HUES64 (cell line): ENCODE data around the gene CBLC.

Experiments
- H3K27ac ChIP-seq: 2 replicates; pipeline ENCODE4 v1.7.0; 2013; ENCODE audit warnings: low read depth, low read length, inconsistent platforms
- H3K27me3 ChIP-seq: 2 replicates; pipeline ENCODE4 v1.6.1; 2013; ENCODE audit warnings: mild to moderate bottlenecking, low read length; ENCODE audit not compliant: insufficient read depth
- H3K36me3 ChIP-seq: 2 replicates; pipeline ENCODE4 v1.6.1; 2013; ENCODE audit warnings: mild to moderate bottlenecking, low read length; ENCODE audit not compliant: insufficient read depth
- H3K4me1 ChIP-seq: 2 replicates; pipeline ENCODE4 v1.6.1; 2013; ENCODE audit warnings: mild to moderate bottlenecking, low read length, moderate library complexity; ENCODE audit not compliant: insufficient read depth
- H3K4me3 ChIP-seq: 2 replicates; pipeline ENCODE4 v1.5.1; 2013; ENCODE audit warnings: mild to moderate bottlenecking, low read length, moderate library complexity
- H3K9ac ChIP-seq: 2 replicates; pipeline ENCODE4 v1.6.1; 2013; ENCODE audit warnings: mild to moderate bottlenecking, low read depth, low read length
- H3K9me3 ChIP-seq: 2 replicates; pipeline ENCODE4 v1.6.1; 2013; ENCODE audit warnings: low read depth, low read length; ENCODE audit not compliant: insufficient read depth
- WGBS: fragments of 150-250, 120-280 bp; methylation state at CpG from one replicate; pipeline ENCODE4 v1.1.7; 2013; ENCODE audit warnings: missing lambda C conversion rate; 5-methylcytosine and 5-hydroxymethylcytosine counted together

The CBLC gene

GRCh38 chr19:44814517-44814916 is 36.8 kb downstream of the CBLC start:
- no peak overlapping the region for H3K27ac ChIP-seq
- no peak overlapping the region for H3K4me3 ChIP-seq
- no peaks in the 10 kb centered on the region for H3K9me3 ChIP-seq
- H3K4me1 ChIP-seq, result peaks cover 9% of the 10 kb centered on the region
- H3K36me3 ChIP-seq, result peaks cover 30% of the 10 kb centered on the region
- WGBS, result 94% methylated on average over 17 of the region's 17 CpGs
- H3K9ac ChIP-seq, result no peak overlapping the region
- no peaks in the 10 kb centered on the region; the same call in 1 of the 2 replicates for H3K27me3 ChIP-seq

GRCh38 chr19:44816301-44816700 is 38.6 kb downstream of the CBLC start:
- H3K4me3 ChIP-seq, result no peak overlapping the region
- peaks cover 31% of the 10 kb centered on the region for H3K36me3 ChIP-seq
- H3K27ac ChIP-seq, result no peak overlapping the region
- H3K4me1 ChIP-seq, result no peaks in the 10 kb centered on the region
- H3K9ac ChIP-seq, result no peak overlapping the region
- H3K27me3 ChIP-seq, result no peaks in the 10 kb centered on the region; the same call in 1 of the 2 replicates
- no peaks in the 10 kb centered on the region for H3K9me3 ChIP-seq
- 87% methylated on average over 2 of the region's 2 CpGs for WGBS

GRCh38 chr19:44817725-44818465 is 40.2 kb downstream of the CBLC start:
- whole genome bisulfite sequencing, result 87% methylated on average over 8 of the region's 8 CpGs
- no peak overlapping the region for H3K27ac ChIP-seq

GRCh38 chr19:44818466-44819031 is 40.9 kb downstream of the CBLC start:
- H3K4me1 ChIP-seq, result no peaks in the 10 kb centered on the region
- no peak overlapping the region for H3K4me3 ChIP-seq
- no peak overlapping the region for H3K9ac ChIP-seq
- 90% methylated on average over 20 of the region's 20 CpGs for WGBS
- H3K27ac ChIP-seq, result no peak overlapping the region
- H3K9me3 ChIP-seq, result no peaks in the 10 kb centered on the region
- H3K36me3 ChIP-seq, result peaks cover 28% of the 10 kb centered on the region
- H3K27me3 ChIP-seq, result no peaks in the 10 kb centered on the region; the same call in 1 of the 2 replicates

More at GRCh38 chr19:44817725-44818465, 40.2 kb downstream of the CBLC start:
- H3K4me3 ChIP-seq, result no peak overlapping the region
- H3K36me3 ChIP-seq, result peaks cover 31% of the 10 kb centered on the region
- no peaks in the 10 kb centered on the region for H3K9me3 ChIP-seq
- no peak overlapping the region for H3K9ac ChIP-seq
- no peaks in the 10 kb centered on the region for H3K4me1 ChIP-seq
- no peaks in the 10 kb centered on the region; the same call in 1 of the 2 replicates for H3K27me3 ChIP-seq

- H3K36me3 ChIP-seq, result peaks cover 22% of the 10 kb centered on the region
- H3K9me3 ChIP-seq, result no peaks in the 10 kb centered on the region
- no peaks in the 10 kb centered on the region for H3K4me1 ChIP-seq
- H3K9ac ChIP-seq, result no peak overlapping the region
- H3K27ac ChIP-seq, result no peak overlapping the region
- WGBS, result 96% methylated on average over 28 of the region's 28 CpGs
- no peak overlapping the region for H3K4me3 ChIP-seq
- H3K27me3 ChIP-seq, result no peaks in the 10 kb centered on the region; the same call in 1 of the 2 replicates
Observed at GRCh38 chr19:44819246-44819832, 41.6 kb downstream of the CBLC start.

- Histone ChIP-seq H3K27ac (no peak overlapping the region), H3K36me3 (peaks cover 9% of the 10 kb centered on the region), H3K4me3 (no peak overlapping the region), H3K9ac (no peak overlapping the region), H3K9me3 (no peaks in the 10 kb centered on the region), H3K27me3 (peaks cover 11% of the 10 kb centered on the region), H3K4me1 (no peaks in the 10 kb centered on the region)
- 89% methylated on average over 30 of the region's 35 CpGs for WGBS
Observed at GRCh38 chr19:44820648-44821609, 43.2 kb downstream of the CBLC start.

GRCh38 chr19:44822177-44822576 is 44.5 kb downstream of the CBLC start:
- no peak overlapping the region for H3K4me3 ChIP-seq
- H3K36me3 ChIP-seq, result peaks cover 9% of the 10 kb centered on the region
- 85% methylated on average over 11 of the region's 11 CpGs for WGBS
- H3K27ac ChIP-seq, result no peak overlapping the region
- H3K9ac ChIP-seq, result no peak overlapping the region
- no peaks in the 10 kb centered on the region for H3K4me1 ChIP-seq
- H3K9me3 ChIP-seq, result no peaks in the 10 kb centered on the region
- H3K27me3 ChIP-seq, result peaks cover 19% of the 10 kb centered on the region

- Histone ChIP-seq H3K36me3 (peaks cover 9% of the 10 kb centered on the region), H3K4me1 (no peaks in the 10 kb centered on the region), H3K4me3 (no peak overlapping the region), H3K27ac (no peak overlapping the region), H3K9me3 (no peaks in the 10 kb centered on the region), H3K9ac (no peak overlapping the region), H3K27me3 (peaks cover 20% of the 10 kb centered on the region)
- WGBS, result 78% methylated on average over 10 of the region's 10 CpGs
Observed at GRCh38 chr19:44822670-44823372, 45.1 kb downstream of the CBLC start.

- H3K27ac ChIP-seq, result no peak overlapping the region
- H3K9me3 ChIP-seq, result no peaks in the 10 kb centered on the region
- H3K27me3 ChIP-seq, result peaks cover 20% of the 10 kb centered on the region
- peaks cover 9% of the 10 kb centered on the region for H3K36me3 ChIP-seq
- H3K9ac ChIP-seq, result no peak overlapping the region
- WGBS, result 58% methylated on average over 3 of the region's 4 CpGs
- no peaks in the 10 kb centered on the region for H3K4me1 ChIP-seq
- H3K4me3 ChIP-seq, result no peak overlapping the region
Observed at GRCh38 chr19:44823373-44823698, 45.6 kb downstream of the CBLC start.

GRCh38 chr19:44824761-44825160 is 47.1 kb downstream of the CBLC start:
- H3K9ac ChIP-seq, result no peak overlapping the region
- no peaks in the 10 kb centered on the region for H3K9me3 ChIP-seq
- peaks cover 3% of the 10 kb centered on the region; the same call in 1 of the 2 replicates for H3K36me3 ChIP-seq
- peaks cover 20% of the 10 kb centered on the region for H3K27me3 ChIP-seq
- H3K4me1 ChIP-seq, result no peaks in the 10 kb centered on the region
- H3K4me3 ChIP-seq, result no peak overlapping the region
- WGBS, result 95% methylated on average over 4 of the region's 4 CpGs
- H3K27ac ChIP-seq, result no peak overlapping the region
